Transverse colon (tissue), 4 donors: ENCODE measurements around the gene TSPAN17.

Source experiments
- CTCF ChIP-seq, 5 experiments: fragments of 200-600 bp in 3 of 5; fragments of 450-650 bp in 2 of 5; sonication (generic) in 3 of 5; IDR thresholded peaks; 1 replicate in 2 of 5; 2 replicates in 3 of 5; pipeline ENCODE4 v1.5.1; 2016 to 2017; ENCODE audit warnings: antibody characterized with exemption in 5 of 5, inconsistent platforms in 3 of 5, mild to moderate bottlenecking in 2 of 5, moderate library complexity in 1 of 5
- EP300 ChIP-seq: sonication (generic); formaldehyde crosslinking; IDR thresholded peaks from one replicate; pipeline ENCODE4 v1.6.1; 2017; ENCODE audit warnings: antibody characterized with exemption, low read depth
- POLR2A ChIP-seq: fragments of 450-650 bp; IDR thresholded peaks from one replicate; pipeline ENCODE4 v1.6.1; 2016; ENCODE audit warnings: antibody characterized with exemption, mild to moderate bottlenecking, moderate library complexity
- POLR2AphosphoS5 ChIP-seq, 3 donors: sonication (generic); formaldehyde crosslinking; IDR thresholded peaks; one replicate each; pipeline ENCODE4 v1.6.1; 2016; ENCODE audit warnings: antibody characterized with exemption in 3 of 3

- TF ChIP-seq CTCF (IDR thresholded peaks at IDR 0.05) = no peak
- TF ChIP-seq POLR2AphosphoS5 (IDR thresholded peaks at IDR 0.05) = no peak
- no peak for TF ChIP-seq POLR2A
- TF ChIP-seq EP300 = no peak
Measured at GRCh38 chr5:176687247-176687646, 40.0 kb downstream of the TSPAN17 start.
